Fibroblast of skin of abdomen (primary cell): Measurements from ENCODE around the gene NTM.
A peak's percentile ranks its signal among the peaks of the same experiment; 100 is the strongest.

ENCODE experiments used
- DNase-seq: peaks from one replicate; pipeline ENCODE4 v3.0.0-alpha.2; 2013

The NTM gene

DNA sequence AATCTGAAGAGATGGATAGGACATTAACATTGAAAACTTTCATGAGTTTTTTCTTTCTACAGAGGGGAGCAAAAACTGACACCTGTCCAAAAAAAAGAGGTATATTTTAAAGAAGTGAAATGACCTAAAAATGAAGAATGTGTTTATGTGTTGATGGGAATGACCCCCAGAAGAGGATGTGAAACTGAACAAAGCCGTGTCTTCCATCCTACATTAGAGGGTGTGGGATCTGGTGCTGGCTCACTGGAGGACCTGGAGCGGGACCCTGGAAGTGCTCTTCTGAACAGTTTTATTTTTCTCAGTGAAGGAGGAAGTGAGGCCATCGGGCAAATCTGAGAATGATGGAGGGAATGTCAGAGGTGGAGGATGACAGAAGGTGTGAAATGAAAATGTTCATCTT lies 470.1 kb downstream of the NTM start:
- no peak for DNase-seq

GRCh38 chr11:131841028-131841427 lies 470.6 kb downstream of the NTM start:
- no peak for DNase-seq

GRCh38 chr11:131841925-131842635 lies 471.7 kb downstream of the NTM start:
- DNase-seq, result no peak

DNA sequence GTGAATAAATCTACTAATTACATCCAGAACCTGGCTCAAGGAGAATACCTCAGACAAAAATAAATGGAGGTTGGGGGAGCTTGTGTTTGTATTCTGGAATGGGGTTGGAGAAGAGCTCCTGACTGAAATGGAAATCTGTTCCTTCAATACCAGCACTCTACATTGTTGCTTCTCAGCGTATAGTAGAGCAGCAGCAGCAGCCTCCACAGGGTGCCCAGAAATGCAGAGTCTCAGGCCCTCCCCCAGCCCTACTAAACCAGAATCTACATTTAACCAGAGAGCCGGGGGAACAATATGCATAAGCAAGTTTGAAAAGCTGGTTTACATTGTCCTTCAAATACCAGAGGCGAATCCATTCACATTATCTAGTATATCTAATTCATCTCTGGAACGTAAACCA lies 474.8 kb downstream of the NTM start:
- DNase-seq, result no peak

- no peak for DNase-seq
Measured at GRCh38 chr11:131849485-131849884, 479.1 kb downstream of the NTM start.

DNA sequence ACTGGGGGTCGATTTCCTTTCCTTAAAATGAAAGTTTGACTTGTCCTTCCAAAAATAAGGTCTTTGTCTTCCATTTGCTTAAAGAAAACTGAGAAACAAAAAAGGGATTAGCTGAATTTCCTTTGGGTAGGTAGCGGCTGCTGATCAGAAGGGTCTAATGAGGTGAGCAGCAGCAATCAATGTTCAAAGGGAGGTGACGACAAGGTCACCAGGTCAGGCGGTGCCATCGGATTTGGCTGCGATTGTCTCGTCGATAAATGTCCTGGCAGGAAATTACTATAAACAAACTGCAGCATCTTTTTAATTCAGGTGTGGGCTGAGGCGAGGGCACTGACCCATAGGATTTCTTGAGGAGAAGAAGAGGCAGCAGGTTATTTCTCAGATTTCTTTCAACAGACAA lies 480.1 kb downstream of the NTM start:
- DNase-seq, result no peak

DNA sequence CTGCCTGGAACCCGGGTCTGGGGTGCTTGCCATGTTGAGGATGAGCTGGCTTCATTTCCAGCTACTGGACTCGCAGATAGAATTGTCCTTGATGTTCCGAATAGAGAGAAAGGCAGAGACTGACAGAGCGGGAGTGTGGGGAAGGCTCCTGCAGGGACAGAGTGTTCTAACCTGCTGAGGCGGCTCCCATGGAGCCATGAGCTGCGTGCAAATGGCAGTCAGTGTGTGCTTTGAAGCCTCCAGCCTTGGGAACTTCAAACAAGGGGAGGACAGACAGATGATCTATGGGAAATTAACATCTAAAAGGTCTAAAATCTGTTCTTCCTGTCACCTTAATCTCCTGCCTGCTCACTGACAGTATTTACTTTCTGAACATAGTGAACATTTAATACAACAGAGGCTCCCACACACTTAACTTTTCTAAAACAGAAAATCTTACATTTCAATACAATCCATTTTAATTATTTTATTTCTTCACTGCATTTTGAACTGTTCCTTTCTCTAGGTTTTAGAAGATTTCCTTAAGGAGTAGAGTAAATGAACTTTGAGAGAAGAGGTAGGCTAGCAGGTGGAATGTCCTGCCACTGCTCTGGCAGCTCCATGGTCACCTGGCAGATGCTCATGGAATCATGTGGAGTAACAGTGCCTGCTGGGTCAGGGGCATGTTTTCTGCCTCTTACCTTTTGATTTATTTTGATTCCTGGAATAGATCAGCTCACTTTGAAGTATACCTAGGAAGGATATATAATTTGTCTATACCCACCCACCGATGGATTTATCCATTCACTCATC lies 481.7 kb downstream of the NTM start:
- no peak for DNase-seq

DNA sequence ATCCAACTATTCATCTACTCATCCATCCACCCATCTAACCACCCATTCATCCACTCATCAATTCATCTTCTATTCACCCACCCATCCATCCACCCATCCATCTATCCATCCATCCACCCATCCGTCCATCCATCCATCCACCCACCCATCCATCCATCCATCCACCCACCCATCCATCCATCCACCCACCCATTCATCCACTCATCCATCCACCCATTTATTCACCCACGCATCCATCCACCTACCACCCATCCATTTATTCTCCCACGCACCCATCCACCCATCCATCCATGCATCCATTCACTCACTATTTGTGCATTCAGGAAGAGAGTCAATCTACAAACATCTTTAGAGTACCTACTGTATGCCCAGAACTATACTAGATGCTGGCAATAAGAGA lies 482.3 kb downstream of the NTM start:
- DNase-seq, result no peak

GRCh38 chr11:131854391-131854790 lies 484.0 kb downstream of the NTM start:
- DNase-seq, result no peak

DNA sequence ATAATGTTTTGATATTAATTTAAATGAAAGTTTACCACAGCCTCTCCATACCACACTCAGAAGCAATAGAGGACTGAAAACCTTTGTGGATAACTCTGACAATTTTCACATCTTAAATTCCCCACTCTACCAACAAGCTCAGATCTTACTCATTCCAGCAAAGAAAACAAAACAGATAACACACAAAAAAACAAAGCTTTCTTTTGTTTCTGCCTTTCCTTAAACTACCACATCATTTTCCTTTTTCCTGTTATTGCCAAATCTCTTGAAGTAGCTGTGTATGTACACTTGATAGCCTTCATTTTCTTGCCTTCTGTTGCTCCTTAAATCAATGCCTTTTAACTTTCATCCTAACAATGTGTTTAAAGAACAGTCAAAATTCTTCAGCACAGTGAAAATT lies 484.9 kb downstream of the NTM start:
- no peak for DNase-seq

- DNase-seq, result no peak
Measured at GRCh38 chr11:131857246-131857645, 486.8 kb downstream of the NTM start.

- no peak for DNase-seq
Measured at GRCh38 chr11:131858505-131858904, 488.1 kb downstream of the NTM start.

DNA sequence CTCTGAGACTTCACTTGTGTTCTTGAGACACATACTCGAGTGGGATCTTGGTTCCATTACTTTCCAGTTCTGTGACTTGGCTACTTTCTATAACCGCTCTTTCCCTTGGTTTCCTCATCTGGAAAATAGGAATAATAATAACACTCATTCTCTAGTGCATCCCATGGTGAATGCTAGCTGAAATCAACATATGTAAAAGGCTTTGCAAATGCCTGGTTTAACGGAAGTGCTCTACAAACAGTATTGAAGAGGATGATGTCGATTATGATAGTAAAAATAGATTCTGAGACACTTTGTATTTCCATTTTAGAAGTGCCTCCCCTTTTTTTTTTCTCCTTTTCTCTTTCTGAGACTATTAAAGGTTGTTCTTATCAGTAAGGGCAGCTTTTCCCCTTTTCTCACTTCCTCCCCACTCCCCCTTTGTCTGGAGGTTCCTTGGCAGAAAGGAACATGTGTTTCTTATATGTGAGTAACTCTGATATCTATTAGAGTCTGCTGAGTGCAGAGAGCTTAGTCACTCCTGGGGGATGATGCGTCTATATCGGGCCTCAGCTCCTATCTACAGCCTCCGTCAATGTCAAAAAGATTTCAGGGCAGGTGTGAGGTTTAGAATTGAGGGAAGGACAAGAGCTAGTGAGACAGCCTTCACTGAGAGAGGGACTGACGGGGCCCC lies 489.3 kb downstream of the NTM start:
- DNase-seq, result peak; percentile 72

- DNase-seq, result no peak
Measured at GRCh38 chr11:131864228-131864627, 493.8 kb downstream of the NTM start.

DNA sequence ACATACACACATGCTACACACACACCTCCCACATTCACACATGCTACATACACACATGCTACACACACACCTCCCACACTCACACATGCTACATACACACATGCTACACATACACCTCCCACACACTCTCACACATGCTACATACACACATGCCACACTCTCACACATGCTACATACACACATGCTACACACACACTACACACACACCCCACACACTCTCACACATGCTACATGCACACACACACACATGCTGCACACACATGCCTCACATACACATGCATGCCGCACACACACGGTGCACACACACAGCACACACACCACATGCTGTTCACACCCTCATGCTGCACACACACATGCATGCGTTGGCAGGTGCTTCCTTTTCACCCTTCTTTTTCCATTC lies 495.4 kb downstream of the NTM start:
- DNase-seq, result no peak

GRCh38 chr11:131866535-131867400 lies 496.4 kb downstream of the NTM start:
- DNase-seq, result no peak

DNA sequence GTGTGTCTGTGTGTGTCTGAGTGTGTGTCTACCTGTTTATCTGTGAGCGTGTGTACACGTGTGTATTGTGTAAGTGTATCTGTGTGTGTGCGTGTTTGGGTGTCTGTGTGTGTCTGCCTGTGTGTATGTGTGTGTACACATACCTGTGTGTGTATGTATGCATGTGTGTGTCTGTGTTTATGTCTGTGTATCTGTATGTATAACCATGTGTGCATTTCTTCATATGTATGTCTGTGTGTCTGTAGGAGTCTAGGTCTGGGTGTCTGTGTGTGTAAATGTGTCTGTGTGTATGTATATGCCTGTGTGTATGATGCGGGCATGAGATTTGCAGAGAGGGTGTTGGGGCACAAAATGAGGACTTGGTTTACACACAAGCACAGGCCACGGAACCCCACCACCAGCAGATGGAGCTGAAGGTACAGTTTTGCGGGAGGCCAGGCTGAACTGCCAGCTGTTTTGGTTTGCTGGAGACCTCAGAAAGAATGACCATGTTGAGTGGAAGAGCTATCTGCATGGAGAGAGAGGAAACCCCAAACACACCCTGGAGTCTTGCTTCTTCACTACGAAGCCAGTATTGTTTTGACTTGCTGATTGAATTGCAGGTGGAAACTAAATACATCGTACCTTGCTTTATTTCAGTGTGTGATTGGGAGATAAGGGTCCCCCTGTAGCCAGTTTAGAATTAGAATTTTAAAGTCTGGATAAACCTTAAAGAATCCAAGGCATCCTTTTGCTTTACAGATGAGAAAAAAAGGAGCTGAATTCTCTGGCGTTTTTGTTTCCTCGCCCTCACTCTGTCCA lies 497.2 kb downstream of the NTM start:
- peak; percentile 86 for DNase-seq

DNA sequence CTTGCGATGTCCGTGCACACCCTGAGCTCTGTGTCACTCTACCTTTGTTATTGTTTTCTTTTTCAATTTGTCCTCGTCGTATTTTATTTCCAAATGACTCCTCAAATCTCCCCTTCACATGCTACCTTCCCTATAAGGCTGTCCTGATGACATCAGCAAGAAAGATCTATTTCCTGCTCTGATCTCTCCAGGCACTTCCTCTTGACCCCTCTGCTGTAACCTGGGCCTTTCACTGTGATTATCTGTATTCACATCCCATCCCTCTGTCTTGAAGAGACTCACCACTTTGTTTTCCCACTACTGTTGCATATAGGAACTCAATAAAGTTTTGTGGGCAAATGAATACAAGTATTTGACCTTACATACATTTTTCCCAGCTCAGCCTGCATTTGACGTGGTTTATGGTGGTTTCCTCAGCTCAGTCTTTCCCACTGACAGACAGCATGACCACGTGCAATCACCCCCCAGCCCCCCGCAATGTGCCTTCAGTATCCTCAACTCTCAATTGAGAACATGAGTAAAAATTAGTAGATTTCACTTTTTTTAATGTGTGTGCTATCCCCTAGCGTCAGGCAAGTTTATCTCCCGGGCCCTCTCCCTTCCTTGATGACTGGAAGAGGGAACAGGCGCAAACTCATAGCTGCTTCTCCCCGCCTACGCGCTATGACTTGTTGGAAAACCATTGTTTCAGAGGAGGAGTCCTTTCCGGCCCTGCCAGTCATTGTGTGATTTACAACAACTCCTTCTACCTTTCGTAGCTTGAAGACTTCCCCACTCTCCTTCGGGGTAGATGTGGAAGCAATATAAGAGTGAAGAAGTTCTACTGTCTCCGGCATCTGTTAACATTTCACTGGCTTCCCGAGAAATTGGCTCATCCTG lies 498.5 kb downstream of the NTM start:
- DNase-seq, result peak; percentile 35

- DNase-seq, result no peak
Measured at GRCh38 chr11:131870305-131870704, 499.9 kb downstream of the NTM start.

DNA sequence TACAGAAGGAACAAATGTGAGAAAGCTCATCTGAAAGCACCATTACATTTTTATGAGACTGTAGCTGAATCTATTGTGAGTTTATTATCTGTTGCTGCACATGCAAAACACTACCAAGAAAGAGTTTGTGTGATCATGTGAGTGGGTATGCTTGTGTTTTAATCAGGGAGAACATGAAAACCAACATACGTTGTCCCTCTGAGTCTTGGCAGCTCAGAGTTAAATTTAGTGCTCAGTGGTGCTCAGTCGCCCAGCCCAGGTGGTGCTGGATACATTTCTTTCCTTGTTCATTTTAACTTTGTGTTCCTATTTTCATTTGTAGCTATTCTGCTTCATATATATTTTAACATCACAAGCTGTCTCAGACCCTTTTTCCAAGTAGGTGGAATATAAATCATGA lies 500.6 kb downstream of the NTM start:
- no peak for DNase-seq

- DNase-seq, result no peak
Measured at GRCh38 chr11:131874070-131874469, 503.7 kb downstream of the NTM start.
